ENCODE data around the gene FAM83G.

GRCh38 chr17:18962494-18962815 is 42.1 kb downstream of the FAM83G start:
- TF ChIP-seq CTCF (IDR thresholded peaks at IDR 0.05): no peak
- TF ChIP-seq POLR2A (IDR thresholded peaks at IDR 0.05): no peak
- no peak for TF ChIP-seq POLR2AphosphoS5 (IDR thresholded peaks at IDR 0.05; ENCODE audit: insufficient read depth in 1 of 2, low read depth in 1 of 2)
